Esophagus squamous epithelium (tissue), 5 donors: ENCODE measurements around the gene CSNK1G1. TPM values are rescaled to one million over a fixed set of nuclear protein-coding genes. Genes with fewer than 3 reads are reported as not detected.
A peak's percentile ranks its signal among the peaks of the same experiment; 100 is the strongest.

Source experiments
- DNase-seq: peaks from one replicate; lab custom pipeline; 2025; lab: John Stamatoyannopoulos, UW
- H3K27ac ChIP-seq, 4 donors: fragments of 200-600 bp; sonication (generic); one replicate each; pipeline ENCODE4 v1.5.1; 2016 to 2019; ENCODE audit warnings: mild to moderate bottlenecking in 1 of 4
- H3K27me3 ChIP-seq, 4 donors: fragments of 200-600 bp; sonication (generic); 1 replicate in 3 of 4; 2 replicates in 1 of 4; pipeline versions ENCODE4 v1.5.1 to v1.6.0; 2017 to 2021; ENCODE audit warnings: antibody characterized with exemption in 1 of 4
- H3K36me3 ChIP-seq, 3 donors: fragments of 200-600 bp; sonication (generic); one replicate each; pipeline ENCODE4 v1.5.1; 2016 to 2019
- H3K4me1 ChIP-seq, 3 donors: fragments of 200-600 bp; sonication (generic); one replicate each; pipeline ENCODE4 v1.5.1; 2017 to 2019
- H3K4me3 ChIP-seq, 4 donors: fragments of 200-600 bp; sonication (generic); 1 replicate in 3 of 4; 2 replicates in 1 of 4; pipeline ENCODE4 v1.5.1; 2016 to 2019; ENCODE audit warnings: mild to moderate bottlenecking in 2 of 4, moderate library complexity in 1 of 4
- H3K9me3 ChIP-seq, 3 donors: fragments of 200-600 bp; sonication (generic); one replicate each; pipeline ENCODE4 v1.5.1; 2016 to 2019
- POLR2A ChIP-seq, 4 donors: fragments of 450-650 bp; IDR thresholded peaks; one replicate each; pipeline ENCODE4 v1.6.1; 2017; ENCODE audit warnings: antibody characterized with exemption in 4 of 4, mild to moderate bottlenecking in 4 of 4, moderate library complexity in 3 of 4
- WGBS, 2 donors: methylation state at CpG; one replicate each; pipeline ENCODE4 v1.1.5; 2018; 5-methylcytosine and 5-hydroxymethylcytosine counted together
- intact Hi-C: fragments of 100-400 bp; cut with DNase I; formaldehyde crosslinking; loops from one replicate; pipeline ENCODE4 v1.15.0; 2022
- total RNA-seq, 4 donors: library from RNA; depleted of rRNA; stranded (reverse); fragments of >200 nt; gene quantifications; one replicate each; pipeline ENCODE4 v1.1.0, GENCODE V29; 2016
- TF ChIP-seq, protein P1 (sequence below), 6 experiments: fragments of 450-650 bp in 4 of 6; fragments of 200-600 bp in 2 of 6; sonication (generic) in 2 of 6; IDR thresholded peaks; one replicate each; pipeline ENCODE4 v1.5.1; 2016 to 2019; ENCODE audit warnings: antibody characterized with exemption in 6 of 6, mild to moderate bottlenecking in 4 of 6, moderate library complexity in 4 of 6
- donor health status: DM: yes; HTN: yes; CAD: no.

CSNK1G1 gene
- total RNA-seq, 4 donors from 2014 or later = 15.0 to 21.4 (median 16.8) TPM

DNA sequence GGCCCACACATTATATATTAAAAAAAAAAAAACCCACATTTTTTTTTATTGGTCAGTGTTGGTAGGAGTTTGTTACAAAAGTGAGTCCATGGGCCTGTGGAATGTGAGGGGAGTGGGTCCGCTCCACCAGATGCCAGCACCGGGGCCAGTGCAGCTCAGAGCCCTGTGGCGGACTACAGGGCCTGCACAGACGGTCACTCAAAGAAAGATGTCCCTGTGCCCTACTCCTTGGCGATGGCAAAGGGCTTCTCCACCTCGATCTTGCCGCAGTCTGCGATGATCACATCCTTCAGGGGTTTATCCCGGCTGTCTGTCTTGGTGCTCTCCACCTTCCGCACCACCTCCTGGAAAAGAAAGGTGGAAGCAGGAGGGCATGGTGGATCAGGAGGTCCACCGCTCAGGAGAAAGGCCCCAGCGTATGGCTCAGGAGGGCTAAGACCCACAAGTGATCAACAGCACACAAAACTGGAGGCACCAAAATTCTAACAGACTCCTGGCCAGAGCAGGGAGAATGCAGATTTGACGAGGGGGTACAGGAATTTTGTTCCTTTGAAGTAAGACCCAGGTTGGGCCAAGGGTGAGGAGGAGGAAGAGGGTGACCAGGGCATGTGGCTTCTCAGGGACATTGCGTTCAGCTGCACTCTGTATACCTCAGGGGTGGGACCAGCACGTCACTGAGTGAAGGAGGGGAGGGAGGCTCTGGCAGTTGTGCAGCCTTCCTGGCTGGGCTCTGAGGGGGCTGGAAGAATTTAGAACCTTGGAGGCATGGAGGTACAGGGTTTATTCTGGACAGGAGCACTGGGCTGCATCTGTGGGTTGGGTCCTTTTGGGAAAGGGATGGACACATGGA lies 199.9 kb downstream of the CSNK1G1 start:
- Histone ChIP-seq H3K27ac (no peak overlapping the region), H3K9me3 (no peaks in the 10 kb centered on the region), H3K36me3 (peaks cover 50 to 71% (median 59%) of the 10 kb centered on the region in 3 donors), H3K4me1 (peaks cover 22 to 61% (median 38%) of the 10 kb centered on the region in 3 donors), H3K4me3 (no peak overlapping the region), H3K27me3 (peaks cover 0 to 25% (median 6%) of the 10 kb centered on the region in 4 donors)
- DNase-seq = no peak
- WGBS, 2 donors = 78 to 86% methylated on average over 8 of the region's 15 CpGs
- TF ChIP-seq, protein P1, sequence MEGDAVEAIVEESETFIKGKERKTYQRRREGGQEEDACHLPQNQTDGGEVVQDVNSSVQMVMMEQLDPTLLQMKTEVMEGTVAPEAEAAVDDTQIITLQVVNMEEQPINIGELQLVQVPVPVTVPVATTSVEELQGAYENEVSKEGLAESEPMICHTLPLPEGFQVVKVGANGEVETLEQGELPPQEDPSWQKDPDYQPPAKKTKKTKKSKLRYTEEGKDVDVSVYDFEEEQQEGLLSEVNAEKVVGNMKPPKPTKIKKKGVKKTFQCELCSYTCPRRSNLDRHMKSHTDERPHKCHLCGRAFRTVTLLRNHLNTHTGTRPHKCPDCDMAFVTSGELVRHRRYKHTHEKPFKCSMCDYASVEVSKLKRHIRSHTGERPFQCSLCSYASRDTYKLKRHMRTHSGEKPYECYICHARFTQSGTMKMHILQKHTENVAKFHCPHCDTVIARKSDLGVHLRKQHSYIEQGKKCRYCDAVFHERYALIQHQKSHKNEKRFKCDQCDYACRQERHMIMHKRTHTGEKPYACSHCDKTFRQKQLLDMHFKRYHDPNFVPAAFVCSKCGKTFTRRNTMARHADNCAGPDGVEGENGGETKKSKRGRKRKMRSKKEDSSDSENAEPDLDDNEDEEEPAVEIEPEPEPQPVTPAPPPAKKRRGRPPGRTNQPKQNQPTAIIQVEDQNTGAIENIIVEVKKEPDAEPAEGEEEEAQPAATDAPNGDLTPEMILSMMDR (IDR thresholded peaks at IDR 0.05) = no peak
- TF ChIP-seq POLR2A (IDR thresholded peaks at IDR 0.05) = no peak
- intact Hi-C loops = loop anchor here (10.0 kb wide), 2 partner anchors 51 to 199 kb away; partner anchors contain the start of gene CSNK1G1

DNA sequence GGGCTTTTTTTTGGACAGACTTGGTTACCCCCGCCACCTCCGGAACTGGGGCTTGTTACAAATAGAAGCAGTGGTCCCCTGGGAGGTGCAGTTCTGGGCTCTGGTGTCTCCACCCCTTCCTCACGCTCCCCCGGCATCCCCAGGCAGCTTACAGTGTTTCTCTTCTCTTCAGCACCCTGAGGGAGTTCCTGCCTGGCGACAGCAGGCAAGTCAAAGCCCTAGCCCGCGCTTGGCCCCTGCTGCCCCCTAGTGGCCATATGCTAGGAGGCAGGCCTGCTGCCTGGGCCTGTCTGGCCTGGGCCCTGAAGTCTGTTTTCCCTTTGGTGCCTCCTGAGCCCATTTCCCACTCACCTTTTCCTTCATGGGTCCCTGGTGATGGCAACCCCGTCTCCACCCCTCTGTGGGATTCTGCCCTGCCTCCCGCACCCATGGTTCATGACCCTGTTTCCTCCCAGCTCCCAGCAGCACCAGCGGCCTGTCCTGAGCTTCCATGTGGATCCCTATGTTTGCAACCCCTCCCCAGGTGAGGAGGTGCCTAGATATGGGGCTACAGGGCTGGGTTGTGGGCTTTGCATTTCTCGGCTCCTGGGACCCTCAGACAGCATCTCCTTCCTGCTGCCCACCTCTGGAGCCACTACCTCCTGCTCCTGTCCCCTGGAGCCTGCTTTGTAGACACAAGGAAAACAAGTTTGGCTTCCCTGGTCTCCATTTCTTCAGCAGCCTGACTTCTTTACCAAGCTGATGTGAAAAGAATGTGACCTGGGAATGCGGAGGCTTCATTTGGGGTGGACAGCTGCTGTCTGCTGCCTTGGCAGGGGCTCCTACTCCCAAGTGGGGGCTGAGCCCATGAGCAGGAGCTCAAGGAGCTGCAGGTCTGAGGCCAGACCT lies 202.2 kb downstream of the CSNK1G1 start:
- 10 to 33% methylated on average over 4 to 10 of the region's 12 CpGs for WGBS, 2 donors
- TF ChIP-seq, protein P1 (IDR thresholded peaks at IDR 0.05) = peak; percentile 90 to 99 (median 94)
- no peak for TF ChIP-seq POLR2A (IDR thresholded peaks at IDR 0.05)
- H3K4me3 ChIP-seq = peak overlapping the region in 1 of 4 donors; percentile 21
- peaks cover 29 to 48% (median 38%) of the 10 kb centered on the region in 3 donors for H3K36me3 ChIP-seq
- peaks cover 0 to 28% (median 6%) of the 10 kb centered on the region in 4 donors for H3K27me3 ChIP-seq
- H3K9me3 ChIP-seq = no peaks in the 10 kb centered on the region
- peak; percentile 67 for DNase-seq
- H3K27ac ChIP-seq = peak overlapping the region in 3 of 4 donors; percentile 16 to 39 (median 23)
- H3K4me1 ChIP-seq = peaks cover 17 to 44% (median 27%) of the 10 kb centered on the region in 3 donors
- intact Hi-C loops = loop anchor here (10.0 kb wide), 2 partner anchors 49 to 201 kb away; partner anchors contain the start of gene CSNK1G1

DNA sequence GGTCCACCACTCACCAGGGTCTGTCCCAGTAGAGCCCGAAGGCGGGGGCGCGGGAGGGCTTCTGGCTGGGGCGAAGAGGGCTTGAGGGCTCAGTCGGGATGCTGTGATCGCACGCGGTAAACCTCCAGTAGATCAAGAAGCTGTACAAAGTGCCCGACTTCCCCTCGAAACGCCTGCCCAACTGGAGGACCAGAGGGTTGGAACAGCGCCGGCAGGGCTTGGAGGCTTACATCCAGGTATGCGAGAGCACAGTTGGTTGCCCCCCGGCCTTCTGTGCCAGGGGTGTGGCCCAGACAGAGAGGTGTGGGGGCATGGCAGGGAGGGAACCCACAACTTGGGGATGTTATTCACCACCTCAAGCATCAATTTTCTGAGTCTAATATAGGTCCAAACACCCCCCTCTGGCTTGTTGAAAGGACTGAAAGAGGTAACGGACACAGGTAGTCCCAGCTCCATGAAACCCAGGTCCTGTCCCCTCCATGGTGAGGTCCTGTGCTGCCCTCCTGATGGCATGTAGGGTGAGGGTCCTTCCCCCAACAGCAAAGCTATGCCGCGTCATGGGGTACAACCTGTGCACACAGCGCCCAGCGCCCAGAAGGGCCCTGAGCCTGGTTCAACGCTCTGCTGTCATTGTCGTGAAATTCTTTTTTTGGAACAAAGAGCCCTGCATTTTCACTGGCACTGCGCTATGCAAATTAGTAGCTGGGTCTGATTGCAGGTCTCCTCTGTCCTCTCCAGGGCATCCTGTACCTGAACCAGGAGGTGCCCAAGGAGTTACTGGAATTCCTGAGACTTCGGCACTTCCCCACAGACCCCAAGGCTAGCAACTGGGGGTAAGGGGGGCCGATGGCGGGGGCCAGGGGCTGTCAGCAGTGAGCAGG lies 203.2 kb downstream of the CSNK1G1 start:
- no peaks in the 10 kb centered on the region for H3K9me3 ChIP-seq
- H3K27ac ChIP-seq = no peak overlapping the region
- peaks cover 0 to 28% (median 6%) of the 10 kb centered on the region in 4 donors for H3K27me3 ChIP-seq
- DNase-seq = no peak
- H3K4me3 ChIP-seq = peak overlapping the region; percentile 36 to 66 (median 47)
- 25 to 41% methylated on average over 7 to 14 of the region's 27 CpGs for WGBS, 2 donors
- TF ChIP-seq, protein P1 (IDR thresholded peaks at IDR 0.05) = no peak
- no peak for TF ChIP-seq POLR2A (IDR thresholded peaks at IDR 0.05)
- peaks cover 17 to 39% (median 27%) of the 10 kb centered on the region in 3 donors for H3K4me1 ChIP-seq
- intact Hi-C loops = loop anchor here (10.0 kb wide), 2 partner anchors 48 to 202 kb away; partner anchors contain the start of gene CSNK1G1
- peaks cover 19 to 38% (median 28%) of the 10 kb centered on the region in 3 donors for H3K36me3 ChIP-seq

- H3K27me3 ChIP-seq = peaks cover 0 to 28% (median 6%) of the 10 kb centered on the region in 4 donors
- H3K27ac ChIP-seq = no peak within 1 kb of the TSS
- H3K4me3 ChIP-seq = peak within 1 kb of the TSS; percentile 36 to 66 (median 47)
- peaks cover 14 to 30% (median 22%) of the 10 kb centered on the region in 3 donors for H3K36me3 ChIP-seq
- 0% methylated on average over 1 of the region's 83 CpGs; no CpG with 5 or more reads in 1 of the 2 donors for WGBS, 2 donors
- intact Hi-C loops = loop anchor here (10.0 kb wide), 2 partner anchors 47 to 203 kb away; partner anchors contain the start of gene CSNK1G1
- H3K4me1 ChIP-seq = peaks cover 17 to 39% (median 27%) of the 10 kb centered on the region in 3 donors
- no peak for DNase-seq
- H3K9me3 ChIP-seq = no peaks in the 10 kb centered on the region
- TF ChIP-seq, protein P1 (IDR thresholded peaks at IDR 0.05) = no peak
- no peak for TF ChIP-seq POLR2A (IDR thresholded peaks at IDR 0.05)
These were observed 204.1 kb downstream of the CSNK1G1 start, which contains the start of gene SNX22 for GRCh38 chr15:64151727-64152506. SNX22 (plus strand) TSS chr15:64151731; CDS start chr15:64151776, 45 bp downstream.
